Activated gamma-delta T cell (primary cell): ENCODE measurements around the gene RAD51B.

Experiments used
- DNase-seq: peaks from one replicate; lab custom pipeline; 2025; lab: John Stamatoyannopoulos, UW

The RAD51B gene

GRCh38 chr14:68466491-68466977, 647.0 kb downstream of the RAD51B start:
- no peak for DNase-seq

GRCh38 chr14:68467425-68467824, 647.8 kb downstream of the RAD51B start:
- no peak for DNase-seq

- no peak for DNase-seq
Observed at GRCh38 chr14:68468437-68469207, 649.0 kb downstream of the RAD51B start.

- no peak for DNase-seq
Observed at GRCh38 chr14:68469208-68469713, 649.7 kb downstream of the RAD51B start.

GRCh38 chr14:68470361-68470760, 650.8 kb downstream of the RAD51B start:
- no peak for DNase-seq

- DNase-seq = no peak
Observed at GRCh38 chr14:68471029-68471963, 651.7 kb downstream of the RAD51B start.

GRCh38 chr14:68471964-68472508, 652.5 kb downstream of the RAD51B start:
- DNase-seq = no peak

GRCh38 chr14:68473069-68473468, 653.5 kb downstream of the RAD51B start:
- no peak for DNase-seq

- DNase-seq = no peak
Observed at GRCh38 chr14:68473794-68474193, 654.2 kb downstream of the RAD51B start.

- DNase-seq = no peak
Observed at GRCh38 chr14:68474741-68475140, 655.2 kb downstream of the RAD51B start.

GRCh38 chr14:68475802-68476201, 656.2 kb downstream of the RAD51B start:
- DNase-seq = no peak

- no peak for DNase-seq
Observed at GRCh38 chr14:68476212-68477109, 656.9 kb downstream of the RAD51B start.

- no peak for DNase-seq
Observed at GRCh38 chr14:68477110-68477455, 657.5 kb downstream of the RAD51B start.

- DNase-seq = no peak
Observed at GRCh38 chr14:68477461-68478085, 658.0 kb downstream of the RAD51B start.

- no peak for DNase-seq
Observed at GRCh38 chr14:68479247-68479646, 659.7 kb downstream of the RAD51B start.

GRCh38 chr14:68482018-68482417, 662.4 kb downstream of the RAD51B start:
- no peak for DNase-seq

- DNase-seq = no peak
Observed at GRCh38 chr14:68482772-68483395, 663.3 kb downstream of the RAD51B start.

GRCh38 chr14:68486033-68486732, 666.6 kb downstream of the RAD51B start:
- DNase-seq = no peak

GRCh38 chr14:68486809-68487208, 667.2 kb downstream of the RAD51B start:
- DNase-seq = no peak
